SK-MEL-5 (cell line): ENCODE data around the gene ZNF169. TPM values are rescaled to one million over a fixed set of nuclear protein-coding genes. Genes with fewer than 3 reads are reported as not detected.
"Not testable (repeated sequence)": the region's sequence is repeated elsewhere in the genome, so short reads cannot be mapped to it uniquely, and the experiment has no call there.

Experiments used
- DNase-seq: peaks from one replicate; pipeline ENCODE4 v3.0.0-alpha.2; 2016; ENCODE audit warnings: low read depth, low spot score
- in situ Hi-C: cut with HindIII; loops from 2 replicates; pipeline ENCODE4 v1.10.0; 2016; ENCODE audit warnings: low sequenced_read_pairs, high pct_unique_total_duplicates, low pct_unique_long_range_greater_than_20kb
- polyA plus RNA-seq, 2 experiments: library from polyadenylated mRNA; depleted of rRNA; stranded (reverse); fragments of >200 nt; gene quantifications; 2 replicates each; pipeline ENCODE4 v1.2.3, GENCODE V29; 2015
- total RNA-seq: library from RNA; depleted of rRNA; stranded (reverse); fragments of >200 nt; shearing (Covaris generic); gene quantifications from 2 replicates; pipeline ENCODE4 v1.2.3, GENCODE V29; 2014; rRNA removed

The ZNF169 gene
- total RNA-seq = 3.5 and 6.3 TPM in 2 replicates
- 1.7 and 1.9 TPM in 2 replicates for polyA plus RNA-seq (2015; cell fraction: cytosol; rRNA removed)
- 29.5 and 37.3 TPM in 2 replicates for polyA plus RNA-seq (2015; cell fraction: nucleus; rRNA removed)

DNA sequence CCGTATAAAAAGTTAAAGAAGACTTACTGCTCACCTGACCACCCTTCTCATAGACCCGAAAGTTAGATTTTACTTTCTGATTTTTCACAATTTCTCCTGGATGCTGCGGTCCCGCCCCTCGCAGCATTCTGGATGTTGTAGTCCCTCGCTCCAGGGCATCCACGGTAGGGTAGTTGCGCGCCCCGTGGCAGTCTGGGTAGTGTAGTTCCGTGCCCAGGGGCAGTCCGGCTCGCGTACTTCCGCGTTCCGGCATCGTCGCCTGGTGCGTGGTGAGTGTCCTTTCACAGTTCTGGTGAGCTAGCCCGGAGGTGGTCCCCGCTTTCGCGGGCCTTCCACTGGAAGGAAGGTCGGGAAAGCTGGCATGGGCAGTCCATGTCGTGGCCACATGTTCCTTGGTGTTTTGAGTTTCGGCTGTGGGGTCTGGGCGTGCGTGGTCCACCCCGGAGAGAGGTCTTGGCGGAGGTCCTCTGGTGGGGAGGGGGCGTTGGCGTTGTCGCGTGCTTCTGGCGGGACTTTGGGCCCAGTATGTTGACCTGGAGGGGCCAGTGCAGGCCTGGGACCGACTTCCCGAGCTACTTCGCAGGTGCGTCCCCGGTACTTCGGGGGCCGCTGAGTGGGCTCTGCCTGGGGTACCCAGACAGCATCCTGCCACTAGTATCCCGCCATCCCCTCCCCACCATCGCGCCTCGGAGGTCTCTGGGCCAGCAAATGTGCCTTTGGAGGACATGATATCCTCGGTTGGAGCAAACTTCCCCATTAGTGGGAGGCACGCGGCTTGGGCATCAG is at the start of gene ZNF169:
TSS of gene ZNF169 (plus strand) at position 222 of the 786 bp plus-strand sequence. CDS start 19,515 bp downstream, outside the sequence.
- DNase-seq = peak; percentile 92
- in situ Hi-C loops = no loop called here

- in situ Hi-C loops = no loop called here
- DNase-seq = peak; percentile 18
These were observed 48.2 kb upstream of the ZNF169 start for GRCh38 chr9:94210616-94211603.

DNA sequence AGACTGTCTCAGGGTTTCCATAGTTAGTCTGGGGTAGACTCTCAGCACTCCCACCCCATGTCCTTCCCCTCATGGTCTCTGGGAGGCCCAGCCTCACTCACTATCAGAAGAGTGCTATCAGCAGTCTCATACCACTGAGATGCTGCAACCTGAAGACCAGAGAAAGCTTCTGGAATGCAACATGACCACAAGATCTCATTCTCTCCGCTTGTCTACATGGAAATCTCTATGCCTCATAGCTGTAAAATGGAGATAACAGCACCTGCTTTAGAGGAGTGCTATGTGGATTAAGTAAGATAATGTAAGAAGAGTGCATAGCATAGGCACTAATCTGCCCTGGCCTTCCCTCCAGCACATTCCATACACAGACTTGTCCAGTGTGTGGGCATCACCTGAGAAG is 47.0 kb upstream of the ZNF169 start:
- no peak for DNase-seq
- in situ Hi-C loops = no loop called here

DNA sequence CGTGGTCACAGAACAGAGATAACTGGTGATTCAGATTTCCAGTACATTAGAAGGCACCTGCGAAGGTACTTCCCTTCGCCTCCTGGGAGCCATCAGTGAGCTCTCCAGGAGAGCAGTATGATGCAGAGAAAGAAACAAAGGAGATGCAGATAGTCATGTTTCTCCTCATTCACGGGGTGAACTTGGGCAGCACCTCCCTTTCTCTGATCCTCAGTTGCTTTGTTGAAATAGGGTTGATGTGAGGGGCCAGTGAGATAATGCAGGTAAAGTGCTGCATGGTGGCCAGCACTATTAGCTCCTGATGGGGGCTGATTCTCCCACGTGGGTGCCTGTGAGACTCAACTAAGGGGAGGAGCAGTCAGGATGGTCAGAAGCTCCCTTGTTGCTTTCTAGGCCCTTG is 46.6 kb upstream of the ZNF169 start:
- in situ Hi-C loops = no loop called here
- DNase-seq = no peak

DNA sequence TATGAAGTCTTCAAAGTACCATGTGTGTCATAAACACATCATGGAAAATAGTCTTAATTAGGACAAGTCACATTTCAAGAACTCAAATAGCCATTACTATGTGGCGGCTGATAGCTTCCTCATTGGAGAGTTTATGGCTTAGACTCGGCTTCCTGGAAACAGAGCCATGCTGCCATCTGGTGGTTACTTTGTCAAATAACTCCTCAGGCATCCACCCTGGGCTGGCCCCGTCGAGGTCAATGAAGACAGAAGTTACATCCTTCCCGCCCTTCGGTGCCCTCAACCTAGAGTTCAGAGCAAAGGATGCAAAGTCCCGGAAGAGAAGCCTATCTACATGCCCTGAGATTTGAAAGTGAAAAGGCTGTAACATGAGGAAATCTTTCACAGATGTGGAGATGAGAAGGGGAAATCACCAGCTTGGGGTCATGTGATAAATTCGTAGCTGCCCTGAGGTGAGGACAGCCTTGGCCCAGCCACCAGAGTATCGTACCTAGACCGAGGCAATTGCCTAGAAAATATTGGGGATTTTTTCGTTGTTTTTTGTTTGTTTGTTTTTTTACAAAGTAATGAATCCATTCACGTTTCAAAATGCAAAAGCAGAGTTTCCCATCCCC is 45.5 kb upstream of the ZNF169 start:
- in situ Hi-C loops = no loop called here

GRCh38 chr9:94222870-94223269 is 36.2 kb upstream of the ZNF169 start:
- in situ Hi-C loops = no loop called here
- no peak for DNase-seq

More for the DNA sequence above, 45.5 kb upstream of the ZNF169 start:
- peak; percentile 86 for DNase-seq

- DNase-seq, in situ Hi-C loops: not testable (repeated sequence)
These were observed 33.7 kb upstream of the ZNF169 start for GRCh38 chr9:94225413-94225812.

GRCh38 chr9:94228616-94229015 is 30.5 kb upstream of the ZNF169 start:
- no peak for DNase-seq
- in situ Hi-C loops = no loop called here

- DNase-seq = no peak
These were observed 26.7 kb upstream of the ZNF169 start for GRCh38 chr9:94232428-94232827.

GRCh38 chr9:94241098-94241497 is 18.0 kb upstream of the ZNF169 start:
- DNase-seq, in situ Hi-C loops: not testable (repeated sequence)

More at GRCh38 chr9:94232428-94232827, 26.7 kb upstream of the ZNF169 start:
- in situ Hi-C loops = no loop called here

DNA sequence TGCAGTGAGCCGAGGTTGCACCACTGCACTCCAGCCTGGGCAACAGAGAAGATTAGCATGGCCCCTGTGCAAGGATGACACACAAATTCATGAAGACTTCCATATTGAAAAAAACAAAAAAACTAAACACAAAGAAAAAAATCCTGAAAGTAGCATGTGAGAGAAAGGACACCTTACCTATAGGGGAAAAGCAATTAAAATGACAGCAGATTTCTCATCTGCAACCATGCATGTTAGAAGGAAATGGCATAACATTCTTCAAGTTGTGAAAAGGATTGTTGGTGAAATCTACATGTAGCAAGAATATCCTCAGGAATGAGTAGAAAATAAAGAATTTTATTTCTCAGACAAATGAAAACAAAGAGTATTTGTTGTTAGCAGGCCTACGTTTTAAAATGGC is 13.4 kb upstream of the ZNF169 start:
- no peak for DNase-seq
- in situ Hi-C loops = no loop called here

- in situ Hi-C loops = no loop called here
- peak; percentile 36 for DNase-seq
These were observed 8.6 kb upstream of the ZNF169 start for GRCh38 chr9:94250456-94250855.

- in situ Hi-C loops = no loop called here
- DNase-seq = no peak
These were observed 3.1 kb upstream of the ZNF169 start for GRCh38 chr9:94256007-94256406.

- in situ Hi-C loops, DNase-seq: not testable (repeated sequence)
These were observed 6.7 kb downstream of the ZNF169 start for GRCh38 chr9:94265626-94266402.

GRCh38 chr9:94269264-94269663 is 10.2 kb downstream of the ZNF169 start:
- in situ Hi-C loops = no loop called here
- DNase-seq = no peak

DNA sequence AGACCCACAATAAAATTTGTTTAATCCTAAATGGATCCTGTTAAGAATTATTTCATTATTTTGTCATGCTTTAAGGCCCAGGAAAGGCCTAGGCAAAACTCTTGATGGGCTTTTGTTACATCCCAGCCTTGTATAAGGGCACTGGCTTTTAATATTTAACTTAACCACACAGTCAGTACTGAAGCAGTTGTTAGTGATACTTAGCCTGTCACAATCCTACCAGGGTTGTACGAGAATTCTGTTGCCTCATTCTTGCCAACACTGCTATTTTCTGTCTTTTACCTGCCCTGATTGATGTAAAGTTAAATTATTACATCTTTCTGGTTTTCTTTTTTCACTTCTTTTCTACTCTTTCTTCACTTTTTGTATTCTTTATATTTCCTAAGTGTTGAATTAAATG is 10.9 kb downstream of the ZNF169 start:
- in situ Hi-C loops = no loop called here
- no peak for DNase-seq

DNA sequence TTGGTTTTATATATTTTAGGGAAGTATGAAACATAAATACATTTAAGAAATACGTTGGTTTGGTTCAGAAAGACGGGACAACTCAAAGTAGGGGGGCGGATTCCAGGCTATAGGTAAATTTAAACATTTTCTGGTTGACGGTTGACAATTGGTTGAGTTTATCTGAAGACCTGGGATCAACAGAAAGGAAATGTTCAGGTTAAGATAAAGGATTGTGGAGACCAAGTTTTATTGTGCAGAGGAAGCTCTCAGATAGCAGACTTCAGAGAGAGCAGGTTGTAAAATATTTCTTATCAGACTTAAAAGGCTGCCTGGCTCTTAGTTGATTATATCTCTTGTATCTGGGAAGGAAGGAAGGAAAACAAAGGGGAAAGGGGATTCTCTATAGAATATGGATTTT is 17.9 kb downstream of the ZNF169 start:
- in situ Hi-C loops, DNase-seq: not testable (repeated sequence)
